Right atrium auricular region (tissue), 2 donors: ENCODE results near the gene STAG1. TPM values are rescaled to one million over a fixed set of nuclear protein-coding genes. Genes with fewer than 3 reads are reported as not detected.

Source experiments
- DNase-seq: peaks from one replicate; pipeline ENCODE4 v3.0.0-alpha.2; 2019; ENCODE audit warnings: low spot score
- H3K27ac ChIP-seq, 2 donors: fragments of 200-600 bp; sonication (generic); 1 replicate in 1 of 2; 2 replicates in 1 of 2; pipeline ENCODE4 v1.5.1; 2016 to 2019
- H3K27me3 ChIP-seq, 2 donors: fragments of 200-600 bp; sonication (generic); one replicate each; pipeline versions ENCODE4 v1.5.1 to v1.6.0; 2017 to 2019
- H3K36me3 ChIP-seq: fragments of 200-600 bp; sonication (generic); one replicate; pipeline ENCODE4 v1.5.1; 2016
- H3K4me1 ChIP-seq, 2 donors: fragments of 200-600 bp; sonication (generic); one replicate each; pipeline versions ENCODE4 v1.5.1 to v1.6.0; 2017 to 2019
- H3K4me3 ChIP-seq, 2 donors: fragments of 200-600 bp; sonication (generic); 1 replicate in 1 of 2; 2 replicates in 1 of 2; pipeline ENCODE4 v1.5.1; 2017 to 2019; ENCODE audit warnings: mild to moderate bottlenecking in 1 of 2, moderate library complexity in 1 of 2
- H3K9me3 ChIP-seq, 2 donors: fragments of 200-600 bp; sonication (generic); one replicate each; pipeline ENCODE4 v1.5.1; 2019
- CTCF ChIP-seq, 2 donors: fragments of 200-600 bp; sonication (generic); IDR thresholded peaks; one replicate each; pipeline ENCODE4 v1.5.1; 2019; ENCODE audit warnings: antibody characterized with exemption in 2 of 2
- total RNA-seq, 2 donors: library from RNA; depleted of rRNA; stranded (reverse); fragments of >200 nt; gene quantifications; one replicate each; pipeline ENCODE4 v1.1.0, GENCODE V29; 2016

The STAG1 gene
- total RNA-seq, 2 donors from 2014 or later, result 16.5 to 24.8 TPM

GRCh38 chr3:136787349-136787748 is 35.2 kb upstream of the STAG1 start:
- Histone ChIP-seq H3K36me3 (no peaks in the 10 kb centered on the region), H3K4me3 (no peak overlapping the region), H3K4me1 (peaks cover 0 to 13% of the 10 kb centered on the region in 2 donors), H3K9me3 (no peaks in the 10 kb centered on the region), H3K27me3 (no peaks in the 10 kb centered on the region), H3K27ac (peak overlapping the region in 1 of 2 donors; percentile 60)
- no peak for TF ChIP-seq CTCF (IDR thresholded peaks at IDR 0.05)
- DNase-seq, result no peak

- peaks cover 0 to 13% of the 10 kb centered on the region in 2 donors for H3K4me1 ChIP-seq
- H3K27ac ChIP-seq, result no peak overlapping the region
- H3K36me3 ChIP-seq, result no peaks in the 10 kb centered on the region
- DNase-seq, result no peak
- no peak overlapping the region for H3K4me3 ChIP-seq
- no peak for TF ChIP-seq CTCF (IDR thresholded peaks at IDR 0.05)
- no peaks in the 10 kb centered on the region for H3K27me3 ChIP-seq
- H3K9me3 ChIP-seq, result no peaks in the 10 kb centered on the region
Measured at GRCh38 chr3:136783708-136784191, 31.6 kb upstream of the STAG1 start.

- Histone ChIP-seq H3K4me3 (no peak overlapping the region), H3K36me3 (no peaks in the 10 kb centered on the region), H3K27me3 (no peaks in the 10 kb centered on the region), H3K9me3 (no peaks in the 10 kb centered on the region), H3K4me1 (no peaks in the 10 kb centered on the region), H3K27ac (no peak overlapping the region)
- TF ChIP-seq CTCF (IDR thresholded peaks at IDR 0.05), result no peak
- DNase-seq, result no peak
Measured at GRCh38 chr3:136780741-136781140, 28.6 kb upstream of the STAG1 start.

- no peaks in the 10 kb centered on the region for H3K4me1 ChIP-seq
- no peak for TF ChIP-seq CTCF (IDR thresholded peaks at IDR 0.05)
- H3K27me3 ChIP-seq, result no peaks in the 10 kb centered on the region
- no peaks in the 10 kb centered on the region for H3K36me3 ChIP-seq
- H3K9me3 ChIP-seq, result no peaks in the 10 kb centered on the region
- no peak overlapping the region for H3K4me3 ChIP-seq
- DNase-seq, result no peak
- no peak overlapping the region for H3K27ac ChIP-seq
Measured at GRCh38 chr3:136778865-136779264, 26.7 kb upstream of the STAG1 start.

- DNase-seq, result no peak
- no peak overlapping the region for H3K4me3 ChIP-seq
- TF ChIP-seq CTCF (IDR thresholded peaks at IDR 0.05), result no peak
- H3K27me3 ChIP-seq, result no peaks in the 10 kb centered on the region
- no peaks in the 10 kb centered on the region for H3K4me1 ChIP-seq
- H3K9me3 ChIP-seq, result no peaks in the 10 kb centered on the region
- no peak overlapping the region for H3K27ac ChIP-seq
- H3K36me3 ChIP-seq, result no peaks in the 10 kb centered on the region
Measured at GRCh38 chr3:136772709-136773108, 20.5 kb upstream of the STAG1 start.
